ENCODE results near the gene ITSN2.
A peak's percentile ranks its signal among the peaks of the same experiment; 100 is the strongest.

The ITSN2 gene

GRCh38 chr2:24174851-24175277 lies 185.5 kb downstream of the ITSN2 start, which contains the start of gene FAM228A:
TSS of gene FAM228A (plus strand) at chr2:24175053. CDS start at chr2:24175481, 428 bp downstream.
- DNase-seq = no peak

- DNase-seq = no peak
Measured at GRCh38 chr2:24169023-24169422, 191.3 kb downstream of the ITSN2 start.

- DNase-seq = peak; percentile 5
Measured at GRCh38 chr2:24164416-24164973, 195.8 kb downstream of the ITSN2 start.

GRCh38 chr2:24163601-24164000 lies 196.7 kb downstream of the ITSN2 start:
- no peak for DNase-seq

DNA sequence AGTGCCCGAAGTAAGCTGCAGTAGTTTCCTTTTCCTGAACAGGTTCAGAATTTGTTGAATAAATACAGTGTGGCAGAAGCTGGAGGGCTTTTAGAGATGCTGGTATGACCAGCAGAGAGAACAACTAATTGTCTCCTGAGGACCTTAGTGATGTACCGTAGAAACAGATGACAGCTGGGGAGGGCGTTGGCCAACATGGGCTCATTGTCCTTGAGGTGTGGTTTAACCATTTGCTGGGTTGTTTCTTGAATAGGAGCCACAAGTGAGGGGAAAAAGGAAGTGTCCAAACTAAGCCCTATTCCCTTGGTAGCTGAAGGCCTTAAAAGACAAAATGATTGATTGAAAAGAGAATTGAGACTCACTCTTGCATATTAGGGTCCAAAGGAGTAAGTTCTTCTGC lies 197.2 kb downstream of the ITSN2 start:
- no peak for DNase-seq

DNA sequence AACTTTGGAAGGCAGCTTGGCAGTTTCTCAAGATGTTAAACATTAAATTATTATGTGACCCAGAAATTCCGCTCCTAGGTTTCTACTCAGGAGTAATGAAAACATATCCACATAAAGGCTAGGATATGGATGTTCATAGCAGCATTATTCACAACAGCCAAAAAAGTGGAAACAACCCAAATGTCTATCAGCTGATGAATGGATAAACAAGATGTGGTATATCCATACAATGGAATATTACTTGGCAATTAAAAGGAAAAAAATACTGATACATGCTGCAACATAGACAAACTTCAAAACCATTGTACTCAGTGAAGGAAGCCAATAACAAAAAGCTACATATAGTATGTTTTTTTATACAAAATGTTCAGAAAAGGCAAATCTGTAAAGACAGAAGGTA lies 197.8 kb downstream of the ITSN2 start:
- DNase-seq = no peak

GRCh38 chr2:24160761-24161160 lies 199.6 kb downstream of the ITSN2 start:
- DNase-seq = no peak

GRCh38 chr2:24159708-24160107 lies 200.6 kb downstream of the ITSN2 start:
- DNase-seq = no peak

DNA sequence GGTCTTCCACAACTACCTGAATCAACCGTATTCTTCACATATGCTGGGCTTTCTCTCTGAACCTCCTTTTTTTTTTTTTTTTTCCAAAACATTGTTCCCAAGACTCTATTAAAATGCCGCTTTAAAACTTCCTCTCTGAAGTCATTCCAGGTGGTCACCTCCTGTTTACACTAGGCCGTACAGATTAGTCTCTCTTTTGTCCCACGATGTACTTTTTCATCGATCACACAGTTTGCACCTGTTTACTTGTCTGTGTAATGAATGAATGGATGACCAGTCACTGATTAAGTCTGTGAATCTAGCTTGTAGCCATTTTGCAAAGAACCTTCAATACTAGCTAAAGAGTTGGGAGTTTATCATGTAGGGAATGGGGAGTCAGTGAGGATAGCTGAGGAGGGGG lies 202.2 kb downstream of the ITSN2 start:
- no peak for DNase-seq

GRCh38 chr2:24153478-24153877 lies 206.9 kb downstream of the ITSN2 start:
- DNase-seq = no peak
